Lower leg skin (tissue), 4 donors: Measurements from ENCODE around the gene TSPAN11. TPM values are rescaled to one million over a fixed set of nuclear protein-coding genes. Genes with fewer than 3 reads are reported as not detected.

Source experiments
- DNase-seq, 2 donors: peaks; one replicate each; pipeline ENCODE4 v3.0.0-alpha.2; 2019; ENCODE audit warnings: low spot score in 2 of 2
- H3K4me3 ChIP-seq: fragments of 200-600 bp; sonication (generic); 2 replicates; pipeline ENCODE4 v1.5.1; 2017; ENCODE audit warnings: mild to moderate bottlenecking, low read depth; ENCODE audit not compliant: poor library complexity, severe bottlenecking
- CTCF ChIP-seq, 3 donors: fragments of 450-650 bp; IDR thresholded peaks; one replicate each; pipeline ENCODE4 v1.5.1; 2016; ENCODE audit warnings: antibody characterized with exemption in 3 of 3, mild to moderate bottlenecking in 3 of 3, moderate library complexity in 2 of 3
- POLR2A ChIP-seq, 2 donors: fragments of 450-650 bp; IDR thresholded peaks; one replicate each; pipeline ENCODE4 v1.6.1; 2016 to 2017; ENCODE audit warnings: antibody characterized with exemption in 2 of 2, mild to moderate bottlenecking in 1 of 2, moderate library complexity in 1 of 2
- whole genome bisulfite sequencing, 2 donors: methylation state at CpG; one replicate each; pipeline ENCODE4 v1.1.5; 2018; 5-methylcytosine and 5-hydroxymethylcytosine counted together
- intact Hi-C: fragments of 100-400 bp; cut with DNase I; formaldehyde crosslinking; loops from one replicate; pipeline ENCODE4 v1.15.0; 2023; ENCODE audit warnings: low total_unique reads
- total RNA-seq, 4 donors: library from RNA; depleted of rRNA; stranded (reverse); fragments of >200 nt; gene quantifications; one replicate each; pipeline ENCODE4 v1.1.0, GENCODE V29; 2016

Gene TSPAN11
- total RNA-seq, 4 donors from 2014 or later = 1.3 to 5.4 (median 2.2) TPM

- H3K4me3 ChIP-seq = no peak overlapping the region
- TF ChIP-seq POLR2A (IDR thresholded peaks at IDR 0.05) (no peak), CTCF (IDR thresholded peaks at IDR 0.05) (no peak)
- intact Hi-C loops = no loop called here
- DNase-seq = peak in 1 of 2 donors; percentile 68
- 87 to 93% methylated on average over 5 to 9 of the region's 9 CpGs for WGBS, 2 donors
Observed at GRCh38 chr12:31001581-31002360, 75.2 kb downstream of the TSPAN11 start.

- intact Hi-C loops = no loop called here
Observed at GRCh38 chr12:31002361-31002725, 75.8 kb downstream of the TSPAN11 start.

GRCh38 chr12:31002999-31003398 lies 76.5 kb downstream of the TSPAN11 start:
- H3K4me3 ChIP-seq = no peak overlapping the region
- peak in 1 of 2 donors; percentile 72 for DNase-seq
- WGBS, 2 donors = 64 to 73% methylated on average over 1 of the region's 1 CpG
- TF ChIP-seq CTCF (IDR thresholded peaks at IDR 0.05) (no peak), POLR2A (IDR thresholded peaks at IDR 0.05) (no peak)
- intact Hi-C loops = no loop called here

More at GRCh38 chr12:31002361-31002725, 75.8 kb downstream of the TSPAN11 start:
- TF ChIP-seq POLR2A (IDR thresholded peaks at IDR 0.05) (no peak), CTCF (IDR thresholded peaks at IDR 0.05) (no peak)
- H3K4me3 ChIP-seq = no peak overlapping the region
- DNase-seq = peak in 1 of 2 donors; percentile 57
- 82 to 88% methylated on average over 5 of the region's 5 CpGs for WGBS, 2 donors

GRCh38 chr12:31003861-31004640 lies 77.5 kb downstream of the TSPAN11 start:
- DNase-seq = peak in 1 of 2 donors; percentile 75
- TF ChIP-seq POLR2A (IDR thresholded peaks at IDR 0.05) = no peak
- no peak for TF ChIP-seq CTCF (IDR thresholded peaks at IDR 0.05)
- intact Hi-C loops = no loop called here
- WGBS, 2 donors = 86 to 91% methylated on average over 7 of the region's 7 CpGs
- H3K4me3 ChIP-seq = no peak overlapping the region

- no peak overlapping the region for H3K4me3 ChIP-seq
- TF ChIP-seq CTCF (IDR thresholded peaks at IDR 0.05) (no peak), POLR2A (IDR thresholded peaks at IDR 0.05) (no peak)
- 96 to 97% methylated on average over 5 of the region's 5 CpGs for WGBS, 2 donors
- DNase-seq = peak in 1 of 2 donors; percentile 39
- intact Hi-C loops = no loop called here
Observed at GRCh38 chr12:31004666-31005065, 78.1 kb downstream of the TSPAN11 start.
